Mesodermal cell (in vitro differentiated cells): Measurements from ENCODE around the gene ACOX2.

ENCODE experiments used
- H3K27ac ChIP-seq: 2 replicates; pipeline ENCODE4 v1.7.0; 2013; ENCODE audit warnings: mild to moderate bottlenecking, low read depth, low read length, moderate library complexity; ENCODE audit not compliant: severe bottlenecking
- H3K36me3 ChIP-seq: 2 replicates; pipeline ENCODE4 v1.7.1; 2013; ENCODE audit warnings: mild to moderate bottlenecking, low read length, moderate library complexity; ENCODE audit not compliant: control insufficient read depth, insufficient read depth
- H3K4me1 ChIP-seq: one replicate; pipeline ENCODE4 v1.7.1; 2013; ENCODE audit warnings: mild to moderate bottlenecking, low read length; ENCODE audit not compliant: insufficient read depth, control insufficient read depth, poor library complexity, severe bottlenecking
- H3K4me3 ChIP-seq: 2 replicates; pipeline ENCODE4 v1.7.0; 2013; ENCODE audit warnings: low read length, control low read depth, mild to moderate bottlenecking; ENCODE audit not compliant: insufficient read depth, poor library complexity, severe bottlenecking; ENCODE audit errors: extremely low read depth
- H3K9me3 ChIP-seq: 2 replicates; pipeline ENCODE4 v1.7.1; 2013; ENCODE audit warnings: mild to moderate bottlenecking, low read length, moderate library complexity; ENCODE audit not compliant: control insufficient read depth
- WGBS, 2 experiments: methylation state at CpG; one replicate each; pipeline ENCODE4 v1.1.5; 2013; ENCODE audit warnings: missing lambda C conversion rate in 2 of 2; ENCODE audit not compliant: insufficient coverage in 2 of 2; 5-methylcytosine and 5-hydroxymethylcytosine counted together

The ACOX2 gene

GRCh38 chr3:58522759-58523425, 14.1 kb downstream of the ACOX2 start:
- Histone ChIP-seq H3K27ac (no peak overlapping the region), H3K9me3 (no peaks in the 10 kb centered on the region)
- 65 to 71% methylated on average over 1 to 3 of the region's 5 CpGs for WGBS, 2 experiments

GRCh38 chr3:58521917-58522631, 14.9 kb downstream of the ACOX2 start:
- H3K9me3 ChIP-seq, result no peaks in the 10 kb centered on the region
- no peaks in the 10 kb centered on the region for H3K36me3 ChIP-seq
- H3K4me3 ChIP-seq, result no peak overlapping the region
- peaks cover 6% of the 10 kb centered on the region for H3K4me1 ChIP-seq
- 70 to 74% methylated on average over 7 to 8 of the region's 10 CpGs for WGBS, 2 experiments
- no peak overlapping the region for H3K27ac ChIP-seq

More at GRCh38 chr3:58522759-58523425, 14.1 kb downstream of the ACOX2 start:
- no peaks in the 10 kb centered on the region for H3K36me3 ChIP-seq
- H3K4me1 ChIP-seq, result peaks cover 6% of the 10 kb centered on the region
- no peak overlapping the region for H3K4me3 ChIP-seq

- no peaks in the 10 kb centered on the region for H3K36me3 ChIP-seq
- H3K4me1 ChIP-seq, result peaks cover 5% of the 10 kb centered on the region
- no peak overlapping the region for H3K27ac ChIP-seq
- H3K9me3 ChIP-seq, result no peaks in the 10 kb centered on the region
- WGBS, 2 experiments, result 90 to 100% methylated on average over 3 of the region's 3 CpGs
- H3K4me3 ChIP-seq, result no peak overlapping the region
Measured at GRCh38 chr3:58521336-58521670, 15.7 kb downstream of the ACOX2 start.

GRCh38 chr3:58520403-58521335, 16.3 kb downstream of the ACOX2 start:
- no peaks in the 10 kb centered on the region for H3K36me3 ChIP-seq
- H3K4me1 ChIP-seq, result no peaks in the 10 kb centered on the region
- H3K4me3 ChIP-seq, result no peak overlapping the region
- 76 to 82% methylated on average over 6 to 7 of the region's 8 CpGs for WGBS, 2 experiments
- H3K27ac ChIP-seq, result no peak overlapping the region
- no peaks in the 10 kb centered on the region for H3K9me3 ChIP-seq

GRCh38 chr3:58519668-58520402, 17.2 kb downstream of the ACOX2 start:
- Histone ChIP-seq H3K36me3 (no peaks in the 10 kb centered on the region), H3K27ac (no peak overlapping the region), H3K9me3 (no peaks in the 10 kb centered on the region), H3K4me3 (no peak overlapping the region), H3K4me1 (no peaks in the 10 kb centered on the region)
- WGBS, 2 experiments, result 95 to 96% methylated on average over 2 to 3 of the region's 6 CpGs

- Histone ChIP-seq H3K4me3 (no peak overlapping the region), H3K9me3 (no peaks in the 10 kb centered on the region), H3K4me1 (no peaks in the 10 kb centered on the region), H3K36me3 (no peaks in the 10 kb centered on the region), H3K27ac (no peak overlapping the region)
- WGBS, 2 experiments, result 60% methylated on average over 1 of the region's 3 CpGs; no CpG with 5 or more reads in 1 of the 2 experiments
Measured at GRCh38 chr3:58518291-58518789, 18.6 kb downstream of the ACOX2 start.

GRCh38 chr3:58514405-58514804, 22.6 kb downstream of the ACOX2 start:
- Histone ChIP-seq H3K4me1 (no peaks in the 10 kb centered on the region), H3K9me3 (no peaks in the 10 kb centered on the region), H3K36me3 (no peaks in the 10 kb centered on the region), H3K27ac (no peak overlapping the region), H3K4me3 (no peak overlapping the region)
- WGBS, 2 experiments, result 97 to 100% methylated on average over 2 to 3 of the region's 3 CpGs

GRCh38 chr3:58508437-58508836, 28.6 kb downstream of the ACOX2 start:
- Histone ChIP-seq H3K4me1 (no peaks in the 10 kb centered on the region), H3K36me3 (peaks cover 2% of the 10 kb centered on the region), H3K4me3 (no peak overlapping the region), H3K9me3 (no peaks in the 10 kb centered on the region), H3K27ac (no peak overlapping the region)
- 64 to 80% methylated on average over 3 to 6 of the region's 6 CpGs for WGBS, 2 experiments

- Histone ChIP-seq H3K9me3 (no peaks in the 10 kb centered on the region), H3K27ac (no peak overlapping the region), H3K36me3 (peaks cover 4% of the 10 kb centered on the region), H3K4me3 (no peak overlapping the region), H3K4me1 (no peaks in the 10 kb centered on the region)
- no CpG with 5 or more reads among the region's 2 CpGs for WGBS, 2 experiments
Measured at GRCh38 chr3:58507356-58508078, 29.5 kb downstream of the ACOX2 start.
